ENCODE results near the gene LDB1. TPM values are rescaled to one million over a fixed set of nuclear protein-coding genes. Genes with fewer than 3 reads are reported as not detected.

Gene LDB1
- total RNA-seq, 1 donor: 56.1 TPM

DNA sequence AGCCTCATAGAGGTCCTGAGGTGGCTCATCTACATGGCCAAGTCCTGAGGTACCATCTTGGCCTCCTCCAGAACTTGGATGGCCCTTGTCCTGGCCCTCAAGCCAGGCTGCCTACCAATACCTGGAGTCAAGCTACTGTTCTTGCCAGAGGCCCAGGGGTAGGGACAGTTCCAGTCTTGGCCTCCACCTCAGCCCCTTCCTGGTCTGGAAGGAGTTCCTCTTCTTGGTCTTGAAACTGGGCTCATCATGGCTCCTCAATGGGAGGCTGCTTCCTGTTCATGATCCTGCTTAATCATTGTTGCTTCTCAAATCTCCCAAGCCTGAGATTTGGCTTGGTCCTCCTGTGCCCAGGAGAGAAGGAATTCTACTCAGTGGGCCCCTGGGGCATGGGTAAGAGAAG, 51.1 kb downstream of the LDB1 start:
- DNase-seq (ENCODE audit: low read depth): no peak
- TF ChIP-seq, protein P1, sequence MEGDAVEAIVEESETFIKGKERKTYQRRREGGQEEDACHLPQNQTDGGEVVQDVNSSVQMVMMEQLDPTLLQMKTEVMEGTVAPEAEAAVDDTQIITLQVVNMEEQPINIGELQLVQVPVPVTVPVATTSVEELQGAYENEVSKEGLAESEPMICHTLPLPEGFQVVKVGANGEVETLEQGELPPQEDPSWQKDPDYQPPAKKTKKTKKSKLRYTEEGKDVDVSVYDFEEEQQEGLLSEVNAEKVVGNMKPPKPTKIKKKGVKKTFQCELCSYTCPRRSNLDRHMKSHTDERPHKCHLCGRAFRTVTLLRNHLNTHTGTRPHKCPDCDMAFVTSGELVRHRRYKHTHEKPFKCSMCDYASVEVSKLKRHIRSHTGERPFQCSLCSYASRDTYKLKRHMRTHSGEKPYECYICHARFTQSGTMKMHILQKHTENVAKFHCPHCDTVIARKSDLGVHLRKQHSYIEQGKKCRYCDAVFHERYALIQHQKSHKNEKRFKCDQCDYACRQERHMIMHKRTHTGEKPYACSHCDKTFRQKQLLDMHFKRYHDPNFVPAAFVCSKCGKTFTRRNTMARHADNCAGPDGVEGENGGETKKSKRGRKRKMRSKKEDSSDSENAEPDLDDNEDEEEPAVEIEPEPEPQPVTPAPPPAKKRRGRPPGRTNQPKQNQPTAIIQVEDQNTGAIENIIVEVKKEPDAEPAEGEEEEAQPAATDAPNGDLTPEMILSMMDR (IDR thresholded peaks at IDR 0.05; ENCODE audit: insufficient read depth, low read depth, low read length): no peak
- no peak overlapping the region for H3K4me3 ChIP-seq (ENCODE audit: low read depth, low read length)

DNA sequence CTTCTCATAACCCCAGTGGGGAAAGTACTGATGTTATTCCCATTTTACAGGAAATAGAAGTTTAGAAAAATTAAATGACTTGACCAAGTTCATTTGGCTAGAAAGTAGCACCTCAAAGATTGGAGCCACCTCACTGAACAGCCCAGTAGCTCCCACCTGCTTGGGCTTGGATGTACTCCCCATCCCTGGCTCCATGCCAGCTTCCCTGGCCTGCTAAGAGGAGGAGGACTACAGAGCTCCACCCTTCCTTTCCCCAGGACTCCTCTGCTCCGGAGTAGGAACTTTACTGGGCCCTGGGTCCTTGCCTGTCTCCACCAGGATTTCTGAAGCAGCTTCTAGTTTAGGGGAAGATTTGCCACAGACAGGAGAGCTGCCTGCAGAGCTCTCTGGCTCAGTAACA, 52.0 kb downstream of the LDB1 start:
- no peak for DNase-seq (ENCODE audit: low read depth)
- TF ChIP-seq, protein P1 (IDR thresholded peaks at IDR 0.05; ENCODE audit: insufficient read depth, low read depth, low read length): no peak
- H3K4me3 ChIP-seq (ENCODE audit: low read depth, low read length): no peak overlapping the region

DNA sequence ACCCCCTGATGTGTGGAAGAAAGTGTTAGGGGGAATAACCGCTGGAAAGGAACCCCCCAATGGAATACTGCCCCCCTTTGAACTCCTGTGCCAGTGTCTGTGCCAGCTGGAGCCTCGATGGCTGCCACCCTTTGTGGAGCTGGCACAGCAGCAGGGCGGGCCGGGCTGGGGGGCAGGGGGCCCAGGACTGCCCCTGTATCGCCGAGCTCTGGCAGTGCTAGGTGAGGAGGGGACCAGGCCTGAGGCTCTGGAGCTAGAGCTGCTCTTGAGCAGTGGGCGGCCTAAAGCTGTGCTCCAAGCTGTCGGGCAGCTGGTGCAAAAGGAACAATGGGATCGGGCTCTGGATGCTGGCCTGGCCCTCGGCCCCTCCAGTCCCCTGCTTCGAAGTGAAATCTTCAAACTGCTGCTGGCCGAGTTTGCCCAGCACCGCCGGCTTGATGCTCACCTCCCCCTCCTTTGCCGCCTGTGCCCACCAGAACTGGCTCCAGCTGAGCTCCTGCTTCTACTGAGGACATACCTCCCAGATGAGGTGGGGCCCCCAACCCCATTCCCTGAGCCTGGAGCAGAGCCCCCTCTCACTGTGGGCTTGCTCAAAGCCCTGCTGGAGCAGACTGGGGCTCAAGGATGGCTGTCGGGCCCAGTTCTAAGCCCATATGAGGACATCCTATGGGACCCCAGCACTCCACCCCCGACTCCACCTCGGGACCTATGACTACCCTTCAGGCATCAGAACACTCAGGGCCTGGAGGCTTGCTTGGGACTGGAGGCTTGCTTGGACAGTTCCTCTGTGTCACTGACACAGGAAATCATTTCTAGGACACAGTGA, 52.9 kb downstream of the LDB1 start:
- no peak for DNase-seq (ENCODE audit: low read depth)
- TF ChIP-seq, protein P1 (IDR thresholded peaks at IDR 0.05; ENCODE audit: insufficient read depth, low read depth, low read length): no peak
- H3K4me3 ChIP-seq (ENCODE audit: low read depth, low read length): no peak overlapping the region

DNA sequence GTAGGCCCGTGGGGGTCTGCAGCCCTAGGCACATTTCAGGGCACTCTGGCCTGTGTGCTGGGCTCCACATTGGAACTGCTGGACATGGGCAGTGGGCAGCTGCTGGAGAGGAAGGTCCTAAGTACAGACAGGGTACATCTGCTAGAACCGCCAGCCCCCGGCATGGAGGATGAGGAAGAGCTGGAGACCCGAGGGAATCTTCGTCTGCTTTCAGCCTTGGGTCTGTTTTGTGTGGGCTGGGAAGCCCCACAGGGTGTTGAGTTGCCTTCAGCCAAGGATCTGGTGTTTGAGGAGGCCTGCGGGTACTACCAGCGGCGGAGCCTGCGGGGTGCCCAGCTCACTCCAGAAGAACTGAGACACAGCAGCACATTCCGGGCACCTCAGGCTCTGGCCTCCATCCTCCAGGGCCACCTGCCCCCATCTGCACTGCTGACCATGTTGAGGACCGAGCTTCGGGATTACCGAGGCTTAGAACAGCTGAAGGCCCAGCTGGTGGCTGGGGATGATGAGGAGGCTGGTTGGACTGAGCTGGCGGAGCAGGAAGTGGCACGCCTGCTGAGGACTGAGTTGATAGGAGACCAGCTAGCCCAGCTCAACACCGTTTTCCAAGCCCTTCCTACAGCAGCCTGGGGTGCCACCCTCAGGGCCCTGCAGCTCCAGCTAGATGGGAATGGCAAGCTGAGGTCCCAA, 53.6 kb downstream of the LDB1 start:
- H3K4me3 ChIP-seq (ENCODE audit: low read depth, low read length): peak overlapping the region; percentile 76
- TF ChIP-seq, protein P1 (IDR thresholded peaks at IDR 0.05; ENCODE audit: insufficient read depth, low read depth, low read length): no peak
- DNase-seq (ENCODE audit: low read depth): no peak

DNA sequence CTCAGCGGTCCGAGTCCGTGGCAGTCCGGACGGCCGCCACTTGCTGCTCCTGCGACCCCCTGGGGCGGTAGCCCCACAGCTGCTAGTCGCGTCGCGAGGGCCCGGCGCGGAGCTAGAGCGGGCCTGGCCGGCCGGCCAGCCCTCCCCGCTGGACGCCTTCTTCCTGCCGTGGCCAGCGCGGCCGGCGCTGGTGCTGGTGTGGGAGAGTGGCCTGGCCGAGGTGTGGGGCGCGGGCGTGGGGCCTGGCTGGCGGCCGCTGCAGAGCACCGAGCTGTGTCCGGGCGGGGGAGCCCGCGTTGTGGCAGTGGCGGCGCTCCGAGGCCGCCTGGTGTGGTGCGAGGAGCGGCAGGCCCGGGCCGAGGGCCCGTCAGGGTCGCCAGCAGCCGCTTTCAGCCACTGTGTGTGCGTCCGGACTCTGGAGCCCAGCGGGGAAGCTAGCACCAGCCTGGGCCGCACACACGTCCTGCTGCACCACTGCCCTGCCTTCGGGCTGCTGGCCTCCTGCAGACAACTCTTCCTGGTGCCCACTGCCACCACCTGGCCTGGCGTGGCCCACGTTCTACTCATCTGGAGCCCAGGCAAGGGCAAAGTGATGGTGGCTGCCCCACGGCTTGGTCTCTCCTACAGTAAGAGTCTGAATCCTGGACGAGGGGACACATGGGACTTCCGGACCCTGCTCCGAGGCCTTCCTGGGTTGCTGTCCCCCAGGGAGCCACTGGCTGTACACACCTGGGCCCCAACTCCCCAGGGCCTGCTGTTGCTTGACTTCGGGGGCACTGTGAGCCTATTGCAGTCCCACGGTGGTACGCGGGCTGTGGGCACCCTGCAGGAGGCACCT, 54.4 kb downstream of the LDB1 start:
- peak overlapping the region; percentile 76 for H3K4me3 ChIP-seq (ENCODE audit: low read depth, low read length)
- TF ChIP-seq, protein P1 (IDR thresholded peaks at IDR 0.05; ENCODE audit: insufficient read depth, low read depth, low read length): no peak
- no peak for DNase-seq (ENCODE audit: low read depth)

DNA sequence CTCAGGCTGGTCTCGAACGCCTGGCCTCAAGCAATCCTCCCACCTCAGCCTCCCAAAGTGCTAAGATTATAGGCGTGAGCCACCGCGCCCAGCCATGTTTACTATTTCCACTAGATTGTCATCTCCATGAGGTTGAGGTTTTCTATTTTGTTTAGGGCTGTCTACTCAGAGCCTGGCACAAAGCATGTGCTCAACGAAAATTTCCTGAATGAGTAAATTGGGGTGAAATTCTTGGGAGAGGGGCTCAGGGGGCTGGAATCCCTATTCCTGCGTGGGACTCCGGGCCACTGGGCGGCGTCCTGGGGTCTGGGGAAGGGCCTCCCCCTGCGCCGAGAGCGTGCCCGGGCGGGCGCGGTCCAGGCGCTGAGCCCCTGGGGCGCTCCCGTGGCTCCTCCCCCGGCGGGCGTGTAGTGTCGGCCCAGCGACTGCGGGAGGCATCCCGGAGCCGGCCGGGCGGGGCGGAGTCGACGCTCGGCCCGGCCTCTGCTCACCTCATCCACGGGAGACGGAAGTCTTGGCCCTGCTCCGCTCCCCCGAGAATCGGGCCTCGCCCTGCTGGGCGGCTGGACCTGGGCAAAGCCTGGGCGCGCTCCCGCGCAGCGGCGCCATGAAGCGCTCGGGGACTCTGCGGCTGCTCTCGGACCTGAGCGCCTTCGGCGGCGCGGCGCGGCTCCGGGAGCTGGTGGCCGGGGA, 55.2 kb downstream of the LDB1 start, which contains the start of gene HPS6:
TSS of gene HPS6 (plus strand) at position 482 of the 693 bp plus-strand sequence. CDS start at position 608, 126 bp downstream.
- DNase-seq (ENCODE audit: low read depth): peak; percentile 91
- H3K4me3 ChIP-seq (ENCODE audit: low read depth, low read length): peak within 1 kb of the TSS; percentile 76
- TF ChIP-seq, protein P1 (IDR thresholded peaks at IDR 0.05; ENCODE audit: insufficient read depth, low read depth, low read length): peak; percentile 32
